ENCODE results near the gene TMC4. TPM values are rescaled to one million over a fixed set of nuclear protein-coding genes. Genes with fewer than 3 reads are reported as not detected.
A peak's percentile ranks its signal among the peaks of the same experiment; 100 is the strongest.

The TMC4 gene
- total RNA-seq, 4 donors from 2014 or later = 0.16 to 3.1 (median 0.31) TPM; not detected in 1

- 65 to 78% methylated on average over 4 of the region's 4 CpGs for WGBS, 2 donors (ENCODE audit: low coverage in 1 of 2)
- Histone ChIP-seq H3K4me1 (peaks cover 0 to 91% (median 40%) of the 10 kb centered on the region in 3 donors), H3K9me3 (no peaks in the 10 kb centered on the region), H3K27me3 (no peaks in the 10 kb centered on the region), H3K4me3 (no peak overlapping the region), H3K27ac (no peak overlapping the region), H3K36me3 (peaks cover 0 to 73% of the 10 kb centered on the region in 2 donors)
- TF ChIP-seq POLR2AphosphoS5 (IDR thresholded peaks at IDR 0.05) = no peak
- TF ChIP-seq, protein P1, sequence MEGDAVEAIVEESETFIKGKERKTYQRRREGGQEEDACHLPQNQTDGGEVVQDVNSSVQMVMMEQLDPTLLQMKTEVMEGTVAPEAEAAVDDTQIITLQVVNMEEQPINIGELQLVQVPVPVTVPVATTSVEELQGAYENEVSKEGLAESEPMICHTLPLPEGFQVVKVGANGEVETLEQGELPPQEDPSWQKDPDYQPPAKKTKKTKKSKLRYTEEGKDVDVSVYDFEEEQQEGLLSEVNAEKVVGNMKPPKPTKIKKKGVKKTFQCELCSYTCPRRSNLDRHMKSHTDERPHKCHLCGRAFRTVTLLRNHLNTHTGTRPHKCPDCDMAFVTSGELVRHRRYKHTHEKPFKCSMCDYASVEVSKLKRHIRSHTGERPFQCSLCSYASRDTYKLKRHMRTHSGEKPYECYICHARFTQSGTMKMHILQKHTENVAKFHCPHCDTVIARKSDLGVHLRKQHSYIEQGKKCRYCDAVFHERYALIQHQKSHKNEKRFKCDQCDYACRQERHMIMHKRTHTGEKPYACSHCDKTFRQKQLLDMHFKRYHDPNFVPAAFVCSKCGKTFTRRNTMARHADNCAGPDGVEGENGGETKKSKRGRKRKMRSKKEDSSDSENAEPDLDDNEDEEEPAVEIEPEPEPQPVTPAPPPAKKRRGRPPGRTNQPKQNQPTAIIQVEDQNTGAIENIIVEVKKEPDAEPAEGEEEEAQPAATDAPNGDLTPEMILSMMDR (IDR thresholded peaks at IDR 0.05) = no peak
- TF ChIP-seq POLR2A (IDR thresholded peaks at IDR 0.05) = no peak
- TF ChIP-seq EP300 (IDR thresholded peaks at IDR 0.05) = no peak
- no peak for ATAC-seq
Measured at GRCh38 chr19:54204767-54205468, 32.0 kb upstream of the TMC4 start.

GRCh38 chr19:54203151-54203611, 30.2 kb upstream of the TMC4 start:
- no peak overlapping the region for H3K27ac ChIP-seq
- TF ChIP-seq POLR2A (IDR thresholded peaks at IDR 0.05) (no peak), POLR2AphosphoS5 (IDR thresholded peaks at IDR 0.05) (no peak), EP300 (IDR thresholded peaks at IDR 0.05) (no peak)
- TF ChIP-seq, protein P1 (IDR thresholded peaks at IDR 0.05) = no peak
- H3K27me3 ChIP-seq = no peaks in the 10 kb centered on the region
- H3K4me1 ChIP-seq = peaks cover 0 to 79% (median 24%) of the 10 kb centered on the region in 3 donors
- 30 to 83% methylated on average over 1 to 7 of the region's 9 CpGs for WGBS, 2 donors (ENCODE audit: low coverage in 1 of 2)
- ATAC-seq = no peak
- H3K4me3 ChIP-seq = no peak overlapping the region
- H3K9me3 ChIP-seq = no peaks in the 10 kb centered on the region
- peaks cover 0 to 70% of the 10 kb centered on the region in 2 donors for H3K36me3 ChIP-seq

DNA sequence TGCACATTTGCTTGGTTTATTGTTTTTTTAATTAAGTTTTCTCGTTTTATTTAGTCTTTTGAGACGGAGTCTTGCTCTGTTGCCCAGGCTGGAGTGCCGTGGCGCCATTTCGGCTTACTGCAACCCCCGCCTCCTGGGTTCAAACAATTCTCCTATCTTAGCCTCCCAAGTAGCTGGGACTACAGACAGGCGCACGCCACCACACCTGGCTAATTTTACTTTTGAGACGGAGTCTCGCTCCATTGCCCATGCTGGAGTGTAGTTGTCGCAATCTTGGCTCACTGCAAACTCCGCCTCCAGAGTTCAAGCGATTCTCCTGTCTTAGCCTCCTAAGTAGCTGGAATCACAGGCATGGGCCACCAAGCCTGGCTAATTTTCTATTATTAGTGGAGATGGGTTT, 29.0 kb upstream of the TMC4 start:
- ATAC-seq = no peak
- peak overlapping the region in 2 of 4 donors; percentile 94 to 96 for H3K27ac ChIP-seq

DNA sequence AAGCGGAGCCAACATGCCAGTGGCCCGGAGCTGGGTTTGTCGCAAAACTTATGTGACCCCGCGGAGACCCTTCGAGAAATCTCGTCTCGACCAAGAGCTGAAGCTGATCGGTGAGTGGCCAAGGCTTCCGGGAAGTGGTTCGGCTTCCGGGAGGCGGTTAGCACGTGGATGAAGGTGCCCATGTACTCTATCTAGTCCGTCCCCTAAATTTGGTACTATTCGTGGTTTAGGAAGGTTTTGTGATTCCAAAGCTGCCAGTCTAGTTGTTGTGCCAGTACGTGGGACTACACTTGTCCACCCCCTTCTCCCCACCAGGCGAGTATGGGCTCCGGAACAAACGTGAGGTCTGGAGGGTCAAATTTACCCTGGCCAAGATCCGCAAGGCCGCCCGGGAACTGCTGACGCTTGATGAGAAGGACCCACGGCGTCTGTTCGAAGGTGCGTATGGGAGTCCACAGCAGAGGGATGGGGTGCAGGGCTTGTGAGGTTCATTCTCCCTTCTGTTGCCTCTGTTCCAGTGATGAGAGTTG, 28.3 kb upstream of the TMC4 start:
- H3K27me3 ChIP-seq = no peaks in the 10 kb centered on the region
- H3K4me1 ChIP-seq = peaks cover 0 to 59% (median 20%) of the 10 kb centered on the region in 3 donors
- peak; percentile 2 for ATAC-seq
- H3K9me3 ChIP-seq = no peaks in the 10 kb centered on the region
- peak overlapping the region; percentile 92 to 96 (median 94) for H3K27ac ChIP-seq
- H3K36me3 ChIP-seq = peaks cover 0 to 50% of the 10 kb centered on the region in 2 donors
- peak overlapping the region; percentile 56 to 63 for H3K4me3 ChIP-seq
- no peak for TF ChIP-seq POLR2A (IDR thresholded peaks at IDR 0.05)
- no peak for TF ChIP-seq POLR2AphosphoS5 (IDR thresholded peaks at IDR 0.05)
- no peak for TF ChIP-seq EP300 (IDR thresholded peaks at IDR 0.05)
- TF ChIP-seq, protein P1 (IDR thresholded peaks at IDR 0.05) = no peak
- WGBS, 2 donors (ENCODE audit: low coverage in 1 of 2) = no CpG with 5 or more reads among the region's 28 CpGs

More for the DNA sequence above, 29.0 kb upstream of the TMC4 start:
- no peaks in the 10 kb centered on the region for H3K27me3 ChIP-seq
- WGBS, 2 donors (ENCODE audit: low coverage in 1 of 2) = 61 to 70% methylated on average over 5 to 9 of the region's 13 CpGs
- H3K4me3 ChIP-seq = peak overlapping the region in 1 of 2 donors; percentile 63
- peaks cover 0 to 58% of the 10 kb centered on the region in 2 donors for H3K36me3 ChIP-seq
- H3K4me1 ChIP-seq = peaks cover 0 to 67% (median 24%) of the 10 kb centered on the region in 3 donors
- H3K9me3 ChIP-seq = no peaks in the 10 kb centered on the region
- no peak for TF ChIP-seq POLR2A (IDR thresholded peaks at IDR 0.05)
- no peak for TF ChIP-seq POLR2AphosphoS5 (IDR thresholded peaks at IDR 0.05)
- no peak for TF ChIP-seq EP300 (IDR thresholded peaks at IDR 0.05)
- TF ChIP-seq, protein P1 (IDR thresholded peaks at IDR 0.05) = no peak

Measured in gastroesophageal sphincter (tissue), 4 donors.